NOMO-1 treated with dmso at 0.1 percent for 144 hours (cell line): ENCODE data around the gene GPHB5.
"Not testable (repeated sequence)": the region's sequence is repeated elsewhere in the genome, so short reads cannot be mapped to it uniquely, and the experiment has no call there.

ENCODE experiments used
- DNase-seq: peaks from one replicate; lab custom pipeline; 2025; ENCODE audit not compliant: unreplicated experiment; lab: John Stamatoyannopoulos, UW

The GPHB5 gene, protein sequence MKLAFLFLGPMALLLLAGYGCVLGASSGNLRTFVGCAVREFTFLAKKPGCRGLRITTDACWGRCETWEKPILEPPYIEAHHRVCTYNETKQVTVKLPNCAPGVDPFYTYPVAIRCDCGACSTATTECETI

DNA sequence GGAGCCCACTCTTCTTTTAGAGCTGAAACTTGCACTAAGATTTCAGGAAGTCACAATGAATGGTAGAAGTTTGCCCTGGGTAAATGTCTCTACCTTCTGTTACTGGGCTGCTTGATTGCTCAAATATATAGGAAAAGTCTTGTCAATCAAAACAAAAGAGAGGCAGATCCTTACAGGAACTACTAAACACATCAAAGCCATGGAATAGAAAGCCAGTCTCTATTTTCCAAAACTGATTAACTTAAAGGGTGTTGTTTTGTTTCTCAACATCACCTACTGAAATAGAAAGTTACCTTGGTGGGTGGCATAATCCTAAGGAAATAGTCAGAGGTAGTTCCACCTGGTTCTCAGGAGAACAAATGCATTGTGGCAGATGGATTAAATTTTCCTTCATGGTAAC lies at the start of gene GPHB5:
GPHB5 (minus strand) TSS at position 101 of the 400 bp plus-strand sequence. CDS start 1,086 bp downstream, outside the sequence.
- no peak for DNase-seq

DNA sequence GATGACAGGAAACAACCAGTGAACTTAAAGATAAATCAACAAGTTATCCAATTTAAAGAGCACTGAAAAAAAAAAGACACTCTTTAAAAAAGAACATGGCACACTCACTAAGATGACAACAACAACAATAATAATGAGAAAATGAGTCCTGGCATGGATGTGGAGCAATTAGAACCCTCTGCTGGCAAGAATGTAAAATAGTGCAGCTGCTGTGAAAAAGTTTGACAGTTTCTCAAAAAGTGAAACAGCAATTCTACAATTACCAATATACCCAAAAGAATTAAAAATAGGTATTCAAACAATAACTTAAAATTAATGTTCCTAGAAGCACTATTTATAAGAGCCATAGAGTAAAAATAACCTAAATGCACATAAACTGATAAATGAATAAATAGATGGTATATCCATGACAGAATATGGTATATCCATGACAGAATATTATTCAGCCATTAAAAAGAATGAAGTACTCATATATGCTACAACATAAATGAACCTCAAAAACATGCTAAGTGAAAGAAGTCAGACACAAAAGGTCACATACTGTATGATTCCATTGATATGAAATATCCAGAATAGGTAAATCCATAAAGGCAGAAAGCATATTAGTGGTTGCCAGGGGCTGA lies 49.1 kb upstream of the GPHB5 start:
- DNase-seq, result no peak

DNA sequence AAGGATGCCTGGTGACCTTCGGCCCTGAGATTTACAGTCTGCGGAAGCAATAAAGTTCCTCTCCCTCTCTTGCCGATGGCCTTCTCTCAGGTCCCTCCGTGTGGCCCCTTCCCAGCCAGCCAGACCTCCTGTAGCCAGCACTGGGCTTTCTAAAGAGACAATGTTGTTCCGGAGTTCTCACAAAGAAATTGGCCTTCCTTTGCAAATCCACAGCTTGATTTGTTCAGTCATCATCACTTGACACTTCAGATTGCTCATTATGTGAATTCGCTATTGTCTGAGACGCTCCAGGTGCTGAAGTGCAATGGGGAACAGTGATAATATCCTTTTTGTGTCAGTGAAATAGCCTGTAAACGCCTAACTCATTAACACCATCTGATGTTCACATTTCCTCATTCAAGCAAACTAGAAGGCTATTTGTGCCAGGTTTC lies 43.7 kb upstream of the GPHB5 start:
- no peak for DNase-seq

DNA sequence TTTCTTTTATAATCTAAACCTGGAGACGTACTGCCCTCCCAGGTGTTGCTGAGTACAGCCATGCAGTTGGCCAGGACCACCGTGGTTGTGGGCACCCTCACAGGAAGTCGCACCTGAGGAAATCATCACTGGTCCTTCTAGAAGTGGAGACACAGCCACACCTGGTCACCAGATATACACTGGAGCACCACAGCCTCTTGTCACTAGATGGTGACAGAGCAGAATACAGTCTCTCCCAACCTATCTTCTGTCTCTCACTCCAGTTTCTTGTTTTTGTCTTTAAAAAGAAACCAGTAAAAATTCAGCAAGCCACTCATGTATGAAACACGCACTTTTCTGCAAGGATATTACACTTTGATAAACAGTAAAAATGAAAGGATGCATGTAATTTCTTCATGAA lies 43.1 kb upstream of the GPHB5 start:
- no peak for DNase-seq

GRCh38 chr14:63357841-63358240 lies 39.1 kb upstream of the GPHB5 start:
- DNase-seq, result no peak

DNA sequence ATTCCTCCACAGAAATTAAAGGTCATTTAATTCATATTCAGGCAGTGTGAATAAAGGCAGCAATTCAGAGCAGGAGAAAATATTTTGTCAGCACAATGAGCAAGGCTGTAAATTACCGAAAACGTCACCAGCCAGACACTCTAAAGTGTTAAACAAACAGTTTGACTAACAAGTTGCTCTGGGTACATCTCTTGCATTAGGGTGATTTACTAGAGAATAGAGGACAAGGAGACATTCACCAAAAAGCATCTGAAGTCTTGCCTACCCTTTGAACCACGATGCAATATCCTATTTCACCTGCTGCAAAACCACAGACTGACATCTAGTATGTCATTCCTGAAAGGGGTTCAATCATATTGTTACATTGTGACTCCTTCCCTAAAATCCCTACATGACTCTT lies 27.1 kb upstream of the GPHB5 start:
- no peak for DNase-seq

DNA sequence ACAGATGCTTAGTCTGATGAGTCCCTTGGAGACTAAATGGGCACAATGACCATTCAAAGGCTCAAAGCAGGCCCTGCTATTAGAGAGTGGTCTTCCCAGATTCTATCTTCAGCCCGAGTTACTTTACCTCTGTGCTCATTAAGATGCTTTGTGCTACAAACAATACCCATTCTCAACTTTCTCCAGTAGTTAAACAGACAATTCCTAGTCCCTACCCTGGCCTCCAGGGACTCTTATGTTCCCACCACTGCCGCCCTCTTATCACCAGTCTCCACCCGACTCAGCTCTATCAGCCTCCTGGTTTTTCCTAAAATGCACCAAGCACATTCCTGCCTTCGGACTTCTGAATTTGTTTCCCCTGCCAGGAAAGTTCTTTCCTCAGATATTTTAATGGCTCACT lies 25.6 kb upstream of the GPHB5 start:
- DNase-seq, result no peak

- DNase-seq, result no peak
These were observed 25.1 kb upstream of the GPHB5 start for GRCh38 chr14:63343878-63344277.

DNA sequence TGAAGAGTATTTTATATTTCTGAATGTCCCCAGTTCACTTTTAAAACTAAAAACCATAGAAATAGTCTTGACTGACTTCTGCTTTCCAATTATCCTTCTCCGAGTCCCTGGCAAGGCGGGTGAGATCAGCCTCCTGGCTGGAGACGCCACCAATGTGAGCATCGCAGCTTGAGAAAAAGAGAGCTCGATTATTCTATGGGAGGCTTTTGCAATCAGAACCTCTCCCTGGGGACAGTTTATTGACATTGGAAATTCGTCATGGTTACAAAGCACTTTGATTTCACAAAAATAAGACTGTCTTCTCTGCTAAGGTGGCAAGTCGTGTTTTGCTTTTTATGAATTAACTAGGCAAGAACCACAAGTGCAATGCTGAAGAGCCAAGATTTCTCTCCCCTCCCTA lies 23.6 kb upstream of the GPHB5 start:
- DNase-seq, result no peak

GRCh38 chr14:63328787-63329737 lies 10.3 kb upstream of the GPHB5 start:
- DNase-seq, result no peak

GRCh38 chr14:63326840-63327239 lies 8.1 kb upstream of the GPHB5 start:
- DNase-seq, result no peak

GRCh38 chr14:63322897-63323573 lies 4.3 kb upstream of the GPHB5 start:
- no peak for DNase-seq

- DNase-seq, result no peak
These were observed 3.7 kb upstream of the GPHB5 start for GRCh38 chr14:63322472-63322871.

DNA sequence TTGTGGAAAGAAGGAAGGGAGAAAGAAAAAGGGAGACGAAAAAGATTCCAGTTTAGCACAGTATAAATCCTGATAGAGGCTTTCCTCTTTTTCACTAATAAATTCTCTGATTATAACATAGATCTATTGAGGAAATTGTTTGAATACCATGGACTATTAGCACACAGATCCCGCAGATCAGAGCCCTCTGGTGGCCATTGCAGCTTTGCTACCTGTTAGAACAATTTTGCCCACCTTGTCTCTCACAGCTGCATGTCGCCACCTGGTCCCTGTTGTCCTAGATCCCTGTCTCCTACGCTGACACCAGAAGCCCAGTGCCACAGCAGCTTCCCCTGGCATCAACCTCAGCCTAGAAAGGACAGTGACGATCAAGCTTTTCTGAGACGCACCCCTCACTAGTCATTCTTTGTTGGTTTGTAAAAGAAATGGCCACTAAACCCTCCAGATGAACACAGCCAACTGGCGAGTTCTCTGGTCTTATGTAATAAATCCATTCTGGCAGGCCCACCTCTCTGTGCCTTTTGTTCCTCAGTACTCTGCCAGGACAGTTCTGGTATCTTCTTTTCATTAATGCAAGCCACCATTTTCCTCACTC lies 9.9 kb downstream of the GPHB5 start:
- DNase-seq, result no peak

DNA sequence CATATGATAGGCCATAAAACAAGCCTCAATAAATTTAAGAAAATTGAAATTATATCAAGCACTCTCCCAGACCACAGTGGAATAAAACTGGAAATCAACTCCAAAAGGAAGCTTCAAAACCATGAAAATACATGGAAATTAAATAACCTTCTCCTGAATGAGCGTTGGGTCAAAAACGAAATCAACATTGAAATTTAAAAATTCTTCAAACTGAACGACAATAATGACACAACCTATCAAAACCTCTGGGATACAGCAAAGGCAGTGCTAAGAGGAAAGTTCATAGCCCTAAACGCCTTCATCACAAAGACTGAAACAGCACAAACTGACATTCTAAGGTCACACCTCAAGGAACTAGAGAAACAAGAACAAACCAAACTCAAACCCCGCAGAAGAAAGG lies 14.3 kb downstream of the GPHB5 start:
- not testable (repeated sequence) for DNase-seq

- DNase-seq, result no peak
These were observed 16.7 kb downstream of the GPHB5 start for GRCh38 chr14:63301891-63302534.

DNA sequence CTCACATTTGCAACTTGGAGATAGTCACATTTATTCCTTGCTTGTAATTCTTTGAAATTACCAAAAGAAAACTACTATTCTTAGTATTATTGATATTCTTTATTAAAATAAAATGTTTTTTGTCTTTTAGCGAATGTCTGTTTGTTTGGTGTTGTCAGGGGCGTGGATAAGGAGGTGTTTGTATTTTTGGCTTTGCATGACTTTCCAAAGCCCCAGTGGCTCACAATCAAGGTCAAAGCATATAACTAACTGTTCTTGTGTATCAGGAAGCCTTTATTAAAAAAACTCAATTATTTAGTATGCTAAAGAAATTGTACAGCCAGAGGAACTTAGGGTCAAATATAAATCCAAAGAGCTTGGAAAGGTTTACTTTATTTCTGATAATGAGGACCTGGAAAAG lies 17.9 kb downstream of the GPHB5 start:
- DNase-seq, result no peak

DNA sequence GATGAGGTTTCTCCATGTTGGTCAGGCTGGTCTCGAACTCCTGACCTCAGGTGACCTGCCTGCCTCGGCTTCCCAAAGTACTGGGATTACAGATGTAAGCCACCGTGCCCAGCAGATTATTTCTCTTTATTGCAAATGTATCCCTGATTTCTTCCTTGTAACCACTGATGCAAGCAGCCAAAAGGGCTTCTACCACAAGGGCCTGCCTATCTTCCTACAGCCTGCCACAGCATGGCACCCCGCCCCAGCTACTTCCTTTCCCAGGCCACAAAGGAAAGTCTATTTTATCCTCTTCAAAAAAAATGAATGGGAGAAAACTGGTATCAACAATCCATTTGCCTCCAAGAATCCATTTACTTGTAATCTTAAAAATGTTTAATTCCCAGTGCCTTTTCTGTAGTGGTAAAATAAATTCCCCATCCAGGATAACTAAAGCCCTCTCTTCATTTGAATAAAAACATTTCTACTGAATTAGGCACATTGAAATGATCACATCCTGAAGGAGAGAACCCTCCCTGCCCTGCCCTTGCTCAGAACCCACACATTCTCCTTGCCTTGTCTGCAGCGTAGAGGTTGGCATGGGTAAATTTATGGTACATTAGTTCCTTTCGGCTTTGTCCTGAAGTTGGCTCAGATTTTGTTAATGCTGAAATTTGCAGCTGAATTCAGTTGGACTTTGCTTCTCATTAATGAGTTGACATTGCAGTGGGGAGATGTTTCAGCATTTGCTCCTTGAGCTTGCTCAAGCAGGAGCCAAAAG lies 19.2 kb downstream of the GPHB5 start:
- DNase-seq, result no peak

GRCh38 chr14:63297372-63298063 lies 21.2 kb downstream of the GPHB5 start:
- DNase-seq, result no peak
